ENCODE measurements around the gene ETFRF1.

The ETFRF1 gene, protein sequence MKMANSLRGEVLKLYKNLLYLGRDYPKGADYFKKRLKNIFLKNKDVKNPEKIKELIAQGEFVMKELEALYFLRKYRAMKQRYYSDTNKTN

GRCh38 chr12:25195056-25195971 lies at the start of gene ETFRF1, which contains the start of gene DNAI7:
TSS of gene ETFRF1 (plus strand) at chr12:25195237. CDS start at chr12:25203957, 8,720 bp downstream.
TSS of gene DNAI7 (minus strand) at chr12:25195160. CDS start at chr12:25195078, 82 bp downstream.
- peak; percentile 98 for DNase-seq (ENCODE audit: low spot score)

GRCh38 chr12:25146686-25147085 lies 48.4 kb upstream of the ETFRF1 start:
- no peak for DNase-seq (ENCODE audit: low spot score)

GRCh38 chr12:25151476-25151875 lies 43.6 kb upstream of the ETFRF1 start:
- DNase-seq (ENCODE audit: low spot score): no peak

DNA sequence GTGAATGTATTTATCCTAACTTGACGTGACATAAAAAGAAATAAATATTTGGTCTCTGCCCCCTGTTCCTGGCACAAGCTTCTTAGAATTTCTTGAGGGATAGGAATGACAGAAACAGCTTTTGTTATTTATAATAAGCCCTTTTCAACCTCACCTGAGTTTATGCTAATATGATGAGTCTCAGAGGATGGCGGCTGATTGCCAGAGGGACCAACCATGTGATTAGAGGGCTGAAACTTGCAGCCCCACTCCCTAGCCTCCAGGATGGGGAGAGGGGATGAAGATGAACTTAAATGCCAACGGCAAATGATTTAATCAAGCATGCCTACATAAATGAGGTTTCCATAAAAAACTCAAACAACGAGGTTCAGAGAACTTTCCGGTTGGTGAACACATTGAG lies 43.0 kb upstream of the ETFRF1 start:
- DNase-seq (ENCODE audit: low spot score): no peak

- DNase-seq (ENCODE audit: low spot score): peak; percentile 86
These were observed 39.9 kb upstream of the ETFRF1 start for GRCh38 chr12:25155022-25155576.

DNA sequence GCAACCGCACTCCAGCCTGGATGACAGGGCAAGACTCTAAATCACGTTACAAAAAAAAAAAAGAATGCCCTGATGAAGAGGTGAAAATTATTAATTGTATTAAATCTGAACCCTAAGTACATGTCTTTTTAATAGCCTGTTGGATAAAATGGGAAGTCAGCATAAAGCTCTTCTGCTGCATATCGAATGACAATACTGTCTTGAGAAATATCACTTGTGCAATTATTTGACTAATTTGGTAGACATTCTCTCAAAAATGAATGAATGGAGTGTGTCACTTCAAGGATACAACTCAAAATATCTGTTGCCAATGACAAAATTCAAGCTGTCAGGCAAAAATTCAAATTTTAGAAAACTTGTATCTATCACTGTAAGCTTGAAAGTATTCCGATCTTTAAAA lies 39.0 kb upstream of the ETFRF1 start:
- no peak for DNase-seq (ENCODE audit: low spot score)

- no peak for DNase-seq (ENCODE audit: low spot score)
These were observed 32.2 kb upstream of the ETFRF1 start for GRCh38 chr12:25162866-25163265.

DNA sequence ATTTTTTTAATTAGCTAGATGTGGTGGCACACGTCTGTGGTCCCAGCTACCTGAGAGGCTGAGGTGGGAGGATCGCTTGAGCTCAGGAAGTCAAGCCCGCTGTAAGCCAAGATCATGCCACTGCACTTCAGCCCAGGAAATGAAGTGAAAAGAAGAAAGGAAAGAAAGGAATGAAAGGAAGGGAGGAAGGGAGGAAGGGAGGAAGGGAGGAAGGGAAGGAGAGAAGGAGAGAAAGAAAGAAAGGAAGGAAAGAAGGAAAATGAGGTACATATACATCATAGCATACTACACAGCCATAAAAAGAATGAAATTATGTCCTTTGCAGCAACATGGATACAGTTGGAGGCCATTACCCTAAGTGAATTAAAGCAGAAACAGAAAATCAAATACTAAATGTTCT lies 12.3 kb upstream of the ETFRF1 start:
- DNase-seq (ENCODE audit: low spot score): no peak

- DNase-seq (ENCODE audit: low spot score): peak; percentile 17
These were observed 10.9 kb upstream of the ETFRF1 start for GRCh38 chr12:25184132-25184531.

GRCh38 chr12:25186038-25186787 lies 8.8 kb upstream of the ETFRF1 start:
- DNase-seq (ENCODE audit: low spot score): no peak

GRCh38 chr12:25186788-25187402 lies 8.1 kb upstream of the ETFRF1 start:
- no peak for DNase-seq (ENCODE audit: low spot score)

DNA sequence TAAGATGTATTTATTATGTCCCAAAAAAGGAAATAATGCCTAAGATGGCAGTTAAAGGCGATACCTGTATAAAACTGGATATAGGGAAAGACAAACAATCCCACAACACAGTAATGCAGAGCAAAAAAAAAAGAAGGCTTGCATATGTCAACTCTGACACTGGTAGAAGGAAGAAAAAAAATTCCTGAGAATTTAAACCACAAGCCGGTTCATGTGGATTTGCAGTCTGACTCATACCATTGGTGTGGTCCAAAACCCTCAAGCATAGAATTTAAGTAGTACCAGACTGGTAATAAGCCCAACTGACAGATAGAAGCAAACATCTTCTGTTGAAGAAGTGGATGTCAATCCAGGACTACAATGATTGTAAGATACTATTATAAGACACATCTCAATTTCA lies 7.3 kb upstream of the ETFRF1 start:
- no peak for DNase-seq (ENCODE audit: low spot score)

DNA sequence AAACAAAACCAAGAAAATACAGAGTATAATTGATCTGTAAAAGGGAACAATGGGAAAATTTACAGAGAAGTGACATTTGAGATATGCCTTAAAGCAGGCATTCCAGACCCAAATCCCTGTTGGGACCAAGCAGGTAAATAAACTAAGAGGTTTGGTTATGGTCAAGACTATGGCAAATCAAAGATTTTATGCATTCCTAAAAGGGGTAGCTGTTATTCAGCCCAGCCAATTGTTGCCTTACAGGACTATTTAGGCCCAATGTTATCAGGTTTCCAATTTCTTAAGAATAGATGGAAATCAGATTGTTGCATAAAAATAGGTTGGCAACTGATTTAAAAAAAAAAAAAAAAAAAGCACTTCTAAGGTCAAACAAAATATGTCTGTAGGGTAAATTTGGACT lies 5.4 kb upstream of the ETFRF1 start:
- no peak for DNase-seq (ENCODE audit: low spot score)

- no peak for DNase-seq (ENCODE audit: low spot score)
These were observed 4.2 kb upstream of the ETFRF1 start for GRCh38 chr12:25190793-25191192.

DNA sequence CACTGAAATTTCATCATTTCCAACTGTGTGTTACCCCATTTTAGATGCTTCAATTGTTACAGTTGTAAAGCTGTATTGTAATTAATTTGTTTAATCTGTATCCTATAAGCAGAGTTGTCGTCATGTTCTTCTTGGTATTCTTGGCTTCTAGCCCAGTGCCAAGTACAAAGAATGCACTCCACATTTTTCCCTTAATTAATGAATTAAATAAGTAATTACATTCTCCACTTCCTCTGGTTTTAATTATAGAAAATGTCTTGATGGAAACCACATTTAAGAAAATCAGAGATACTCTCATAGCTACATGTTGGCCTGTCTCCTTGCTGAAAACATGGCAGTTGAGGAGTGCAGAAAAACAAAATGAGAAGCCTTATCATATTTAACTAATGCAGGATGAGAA lies 823 bp upstream of the ETFRF1 start:
- peak; percentile 26 for DNase-seq (ENCODE audit: low spot score)

DNA sequence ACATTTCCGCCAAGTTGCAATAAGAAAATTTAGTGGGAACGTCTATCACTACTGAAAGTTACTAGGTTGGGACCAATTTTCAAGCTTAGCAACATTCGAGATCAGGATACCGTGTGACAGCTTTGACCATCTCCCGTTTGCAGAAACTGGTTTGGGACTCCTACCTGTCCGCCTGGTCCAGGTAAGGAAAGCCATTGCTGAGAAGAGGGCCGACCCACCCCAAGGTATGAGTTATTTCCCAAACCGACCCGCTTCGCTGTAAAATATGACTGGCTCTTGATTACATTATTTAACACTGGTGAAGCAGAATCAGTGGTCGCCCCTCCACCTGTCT lies 348 bp upstream of the ETFRF1 start:
- no peak for DNase-seq (ENCODE audit: low spot score)

GRCh38 chr12:25197608-25198007 lies 2.6 kb downstream of the ETFRF1 start:
- DNase-seq (ENCODE audit: low spot score): peak; percentile 46

- DNase-seq (ENCODE audit: low spot score): no peak
These were observed 5.7 kb downstream of the ETFRF1 start for GRCh38 chr12:25200703-25201102.

DNA sequence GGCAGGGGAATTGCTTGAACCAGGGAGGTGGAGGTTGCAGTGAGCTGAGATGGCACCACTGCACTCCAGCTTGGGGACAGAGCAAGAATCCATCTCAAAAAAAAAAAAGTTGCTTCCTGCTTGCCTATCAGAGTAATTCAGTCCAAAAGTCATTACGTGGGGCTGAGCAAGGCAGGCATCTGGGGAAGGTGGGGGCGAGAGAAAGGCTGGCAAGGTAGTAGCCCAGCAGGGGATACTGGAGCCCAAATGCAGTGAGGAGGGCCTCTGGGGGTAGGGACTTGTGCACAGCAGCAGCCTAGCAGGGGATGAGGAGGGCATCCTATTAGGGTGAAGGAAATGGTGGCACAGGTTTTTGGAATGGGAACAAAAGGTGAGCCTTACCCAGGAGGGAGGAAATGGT lies 7.1 kb downstream of the ETFRF1 start:
- no peak for DNase-seq (ENCODE audit: low spot score)

DNA sequence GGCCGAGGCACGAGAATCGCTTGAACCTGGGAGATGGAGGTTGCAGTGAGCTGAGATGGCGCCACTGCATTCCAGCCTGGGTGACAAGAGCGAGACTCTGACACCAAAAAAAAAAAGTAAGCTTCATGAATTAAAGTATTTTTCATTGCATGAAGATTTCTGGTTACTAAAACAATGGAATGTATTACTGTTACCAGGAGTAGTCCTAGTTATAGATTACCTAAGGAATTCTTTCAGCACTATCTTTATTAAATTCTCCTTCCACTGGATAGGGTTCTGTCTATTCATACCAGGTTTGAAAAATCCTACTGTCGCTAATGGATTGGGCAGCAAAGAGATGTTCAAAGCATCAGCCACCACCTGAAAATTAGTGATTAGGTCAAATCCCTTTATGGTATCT lies 12.4 kb downstream of the ETFRF1 start:
- DNase-seq (ENCODE audit: low spot score): no peak

DNA sequence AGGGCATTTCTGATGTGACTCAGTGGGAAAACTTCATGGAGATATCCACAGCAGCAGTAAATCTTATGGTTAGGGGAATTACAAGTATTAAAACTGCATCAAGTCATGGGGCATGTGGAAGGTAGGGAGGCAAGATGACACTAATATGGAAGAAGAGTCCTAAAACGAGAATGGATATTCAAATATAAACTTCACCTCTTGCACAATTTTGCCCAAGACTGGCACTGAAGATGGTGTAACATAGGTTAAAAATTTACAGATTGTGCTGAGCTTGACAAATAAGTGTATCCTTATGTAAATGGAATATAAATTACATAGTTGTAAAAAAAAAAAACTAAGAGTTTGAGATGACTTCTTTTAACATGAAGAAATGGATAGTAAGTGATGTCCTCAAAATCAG lies 12.8 kb downstream of the ETFRF1 start:
- no peak for DNase-seq (ENCODE audit: low spot score)

DNA sequence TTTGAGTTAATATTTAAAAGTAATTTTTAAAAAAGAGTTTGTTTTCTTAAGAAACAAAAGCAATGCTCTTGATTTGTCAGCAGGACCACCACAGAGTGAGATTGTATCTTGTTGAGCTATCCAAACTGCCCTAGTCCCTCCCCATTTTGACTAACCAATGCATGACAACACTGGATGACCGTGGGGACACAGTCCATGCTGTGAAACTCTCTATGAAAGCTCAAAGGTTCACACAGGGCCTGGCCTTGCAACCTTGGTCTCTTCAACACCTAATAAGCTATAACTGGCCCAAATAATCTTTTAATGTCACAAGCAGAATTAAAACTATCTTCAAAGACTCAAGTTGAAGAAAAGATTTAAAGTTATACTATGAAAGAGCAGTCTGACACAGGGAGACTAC lies 13.5 kb downstream of the ETFRF1 start:
- no peak for DNase-seq (ENCODE audit: low spot score)

Data from NAMALWA (cell line).